CD4-positive, alpha-beta T cell (primary cell): Measurements from ENCODE around the gene ARID1A. TPM values are rescaled to one million over a fixed set of nuclear protein-coding genes. Genes with fewer than 3 reads are reported as not detected.
"Not testable (repeated sequence)": the region's sequence is repeated elsewhere in the genome, so short reads cannot be mapped to it uniquely, and the experiment has no call there.

ENCODE experiments used
- ATAC-seq: fragments of 200-7000 bp; cut with Tn5 transposase; one replicate; pipeline ENCODE4 v1.10.0; 2022; ENCODE audit warnings: mild to moderate bottlenecking; ENCODE audit not compliant: poor library complexity
- CTCF ChIA-PET: fragments of 350-600 bp; sonication (Branson Sonifier 250); formaldehyde crosslinking; loops from one replicate; lab custom pipeline; 2021; ENCODE audit warnings: antibody characterized with exemption, inconsistent platforms; lab: Charles Lee
- POLR2A ChIA-PET: fragments of 350-600 bp; sonication (Branson Sonifier 250); formaldehyde crosslinking; loops from one replicate; lab custom pipeline; 2021; ENCODE audit warnings: antibody characterized with exemption, inconsistent platforms; lab: Charles Lee
- DNase-seq, 14 experiments: peaks; one replicate each; pipeline ENCODE4 v3.0.0-alpha.2; 2013 to 2020; ENCODE audit warnings: mixed read lengths in 2 of 14
- H3K27ac ChIP-seq, 2 donors: one replicate each; pipeline versions ENCODE4 v1.5.1 to v1.7.0; 2013; ENCODE audit warnings: low read length in 2 of 2, low read depth in 1 of 2, mild to moderate bottlenecking in 1 of 2
- H3K27me3 ChIP-seq, 2 experiments: 1 replicate in 1 of 2; 2 replicates in 1 of 2; pipeline versions ENCODE4 v1.6.1 to v1.7.0; 2013; ENCODE audit warnings: low read length in 2 of 2, control low read depth in 1 of 2, mild to moderate bottlenecking in 1 of 2, moderate library complexity in 1 of 2; ENCODE audit not compliant: insufficient read depth in 2 of 2, control insufficient read depth in 1 of 2
- H3K36me3 ChIP-seq: one replicate; pipeline ENCODE4 v1.6.1; 2013; ENCODE audit warnings: low read length, control low read depth; ENCODE audit not compliant: insufficient read depth
- H3K4me1 ChIP-seq: one replicate; pipeline ENCODE4 v1.6.1; 2013; ENCODE audit warnings: low read length, control low read depth; ENCODE audit not compliant: insufficient read depth
- H3K4me3 ChIP-seq: one replicate; pipeline ENCODE4 v1.5.1; 2013; ENCODE audit warnings: mild to moderate bottlenecking, low read length, moderate library complexity
- H3K9me3 ChIP-seq, 2 experiments: 1 replicate in 1 of 2; 2 replicates in 1 of 2; pipeline versions ENCODE4 v1.6.1 to v1.7.0; 2013; ENCODE audit warnings: low read length in 2 of 2, mild to moderate bottlenecking in 2 of 2, control low read depth in 1 of 2, moderate library complexity in 1 of 2; ENCODE audit not compliant: control insufficient read depth in 1 of 2, insufficient read depth in 1 of 2
- H3K27ac Mint-ChIP-seq: one replicate; pipeline ENCODE4 v1.8.0; 2020; ENCODE audit warnings: mixed read lengths
- H3K27me3 Mint-ChIP-seq: one replicate; pipeline ENCODE4 v1.8.0; 2021; ENCODE audit warnings: mixed read lengths
- H3K36me3 Mint-ChIP-seq: one replicate; pipeline ENCODE4 v1.8.0; 2021; ENCODE audit warnings: low read depth, mixed read lengths
- H3K4me1 Mint-ChIP-seq: one replicate; pipeline ENCODE4 v1.8.0; 2021; ENCODE audit warnings: low read depth, mixed read lengths
- H3K4me3 Mint-ChIP-seq: one replicate; pipeline ENCODE4 v1.8.0; 2020; ENCODE audit warnings: mild to moderate bottlenecking, mixed read lengths
- H3K9me3 Mint-ChIP-seq: one replicate; pipeline ENCODE4 v1.8.0; 2020; ENCODE audit warnings: mixed read lengths
- intact Hi-C, 2 experiments: fragments of 100-400 bp; cut with DNase I in 1 of 2; cut with micrococcal nuclease in 1 of 2; formaldehyde crosslinking; loops; one replicate each; pipeline versions ENCODE4 v1.15.1 to v1.9.0; 2023 to 2025; cut with DNase I, micrococcal nuclease
- total RNA-seq, 174 experiments: library from RNA in 2 of 174; stranded (reverse) in 2 of 174; gene quantifications; one replicate each; pipeline ENCODE4 v1.2.3 and lab custom pipeline; 2021 to 2026
- TF ChIP-seq, protein P1 (sequence below): fragments of 200-600 bp; IDR thresholded peaks from one replicate; pipeline ENCODE4 v1.8.0; 2022; ENCODE audit warnings: antibody characterized with exemption, mild to moderate bottlenecking

The ARID1A gene
- total RNA-seq, 2 experiments from 2014 or later = 102 to 103 TPM

DNA sequence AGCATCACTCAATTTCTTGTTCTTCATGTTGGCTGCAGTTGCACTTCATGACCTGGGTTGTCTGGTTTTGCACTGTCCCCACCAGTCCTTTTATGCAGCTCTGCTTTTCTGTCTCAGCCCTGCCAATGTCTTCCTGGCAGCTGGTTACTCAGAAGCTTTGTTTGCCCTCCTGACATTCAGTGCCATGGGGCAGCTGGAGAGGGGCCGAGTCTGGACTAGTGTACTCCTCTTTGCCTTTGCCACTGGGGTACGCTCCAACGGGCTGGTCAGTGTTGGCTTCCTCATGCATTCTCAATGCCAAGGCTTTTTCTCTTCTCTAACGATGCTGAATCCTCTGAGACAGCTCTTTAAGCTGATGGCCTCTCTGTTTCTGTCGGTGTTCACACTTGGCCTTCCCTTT lies 98.6 kb downstream of the ARID1A start:
- ChIA-PET CTCF (interaction anchor here (1.5 kb wide), 1 partner anchor 16 kb away, joined by 4 read pairs; no protein-coding TSS in a partner anchor), POLR2A (no interaction called here)
- no peak overlapping the region for H3K27ac Mint-ChIP-seq
- Histone ChIP-seq H3K9me3 (no peaks in the 10 kb centered on the region), H3K36me3 (peaks cover 45% of the 10 kb centered on the region), H3K27ac (no peak overlapping the region), H3K4me3 (no peak overlapping the region), H3K4me1 (peaks cover 22% of the 10 kb centered on the region), H3K27me3 (no peaks in the 10 kb centered on the region)
- TF ChIP-seq, protein P1, sequence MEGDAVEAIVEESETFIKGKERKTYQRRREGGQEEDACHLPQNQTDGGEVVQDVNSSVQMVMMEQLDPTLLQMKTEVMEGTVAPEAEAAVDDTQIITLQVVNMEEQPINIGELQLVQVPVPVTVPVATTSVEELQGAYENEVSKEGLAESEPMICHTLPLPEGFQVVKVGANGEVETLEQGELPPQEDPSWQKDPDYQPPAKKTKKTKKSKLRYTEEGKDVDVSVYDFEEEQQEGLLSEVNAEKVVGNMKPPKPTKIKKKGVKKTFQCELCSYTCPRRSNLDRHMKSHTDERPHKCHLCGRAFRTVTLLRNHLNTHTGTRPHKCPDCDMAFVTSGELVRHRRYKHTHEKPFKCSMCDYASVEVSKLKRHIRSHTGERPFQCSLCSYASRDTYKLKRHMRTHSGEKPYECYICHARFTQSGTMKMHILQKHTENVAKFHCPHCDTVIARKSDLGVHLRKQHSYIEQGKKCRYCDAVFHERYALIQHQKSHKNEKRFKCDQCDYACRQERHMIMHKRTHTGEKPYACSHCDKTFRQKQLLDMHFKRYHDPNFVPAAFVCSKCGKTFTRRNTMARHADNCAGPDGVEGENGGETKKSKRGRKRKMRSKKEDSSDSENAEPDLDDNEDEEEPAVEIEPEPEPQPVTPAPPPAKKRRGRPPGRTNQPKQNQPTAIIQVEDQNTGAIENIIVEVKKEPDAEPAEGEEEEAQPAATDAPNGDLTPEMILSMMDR = no peak
- peaks cover 56% of the 10 kb centered on the region for H3K36me3 Mint-ChIP-seq
- no peaks in the 10 kb centered on the region for H3K27me3 Mint-ChIP-seq
- no peak for ATAC-seq
- intact Hi-C loops = no loop called here
- no peak overlapping the region for H3K4me3 Mint-ChIP-seq
- no peaks in the 10 kb centered on the region for H3K9me3 Mint-ChIP-seq
- no peak for DNase-seq
- H3K4me1 Mint-ChIP-seq = peaks cover 20% of the 10 kb centered on the region

DNA sequence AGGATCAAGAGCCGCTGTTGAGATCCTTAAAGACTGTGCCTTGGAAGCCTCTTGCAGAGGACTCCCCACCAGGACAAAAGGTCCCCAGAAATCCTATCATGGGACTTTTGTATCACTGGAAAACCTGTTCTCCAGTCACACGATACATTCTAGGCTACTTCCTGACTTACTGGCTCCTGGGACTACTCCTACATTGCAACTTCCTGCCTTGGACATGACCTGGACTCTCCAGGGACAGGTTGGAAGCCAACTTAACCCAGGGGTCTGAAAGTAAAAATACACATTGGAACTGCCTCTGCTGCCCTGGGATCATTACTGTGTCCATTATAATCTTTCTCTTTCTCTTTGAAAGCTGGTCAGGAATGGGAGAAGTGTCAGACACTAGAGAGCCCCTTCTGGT lies 101.8 kb downstream of the ARID1A start:
- ATAC-seq (no peak), DNase-seq (no peak)
- Histone ChIP-seq H3K4me1 (peaks cover 35% of the 10 kb centered on the region), H3K4me3 (no peak overlapping the region), H3K36me3 (peaks cover 30% of the 10 kb centered on the region), H3K9me3 (no peaks in the 10 kb centered on the region), H3K27ac (peak overlapping the region in 1 of 2 donors; percentile 4), H3K27me3 (no peaks in the 10 kb centered on the region)
- Mint-ChIP-seq H3K27me3 (no peaks in the 10 kb centered on the region), H3K4me3 (no peak overlapping the region), H3K4me1 (peaks cover 30% of the 10 kb centered on the region), H3K36me3 (peaks cover 43% of the 10 kb centered on the region), H3K27ac (no peak overlapping the region), H3K9me3 (no peaks in the 10 kb centered on the region)
- ChIA-PET POLR2A (interaction anchor here (0.9 kb wide), 1 partner anchor 105 kb away, joined by 3 read pairs; no protein-coding TSS in a partner anchor), CTCF (interaction anchor here (1.3 kb wide), 1 partner anchor 36 kb away, joined by 4 read pairs; no protein-coding TSS in a partner anchor)
- TF ChIP-seq, protein P1 = no peak
- intact Hi-C loops = no loop called here

DNA sequence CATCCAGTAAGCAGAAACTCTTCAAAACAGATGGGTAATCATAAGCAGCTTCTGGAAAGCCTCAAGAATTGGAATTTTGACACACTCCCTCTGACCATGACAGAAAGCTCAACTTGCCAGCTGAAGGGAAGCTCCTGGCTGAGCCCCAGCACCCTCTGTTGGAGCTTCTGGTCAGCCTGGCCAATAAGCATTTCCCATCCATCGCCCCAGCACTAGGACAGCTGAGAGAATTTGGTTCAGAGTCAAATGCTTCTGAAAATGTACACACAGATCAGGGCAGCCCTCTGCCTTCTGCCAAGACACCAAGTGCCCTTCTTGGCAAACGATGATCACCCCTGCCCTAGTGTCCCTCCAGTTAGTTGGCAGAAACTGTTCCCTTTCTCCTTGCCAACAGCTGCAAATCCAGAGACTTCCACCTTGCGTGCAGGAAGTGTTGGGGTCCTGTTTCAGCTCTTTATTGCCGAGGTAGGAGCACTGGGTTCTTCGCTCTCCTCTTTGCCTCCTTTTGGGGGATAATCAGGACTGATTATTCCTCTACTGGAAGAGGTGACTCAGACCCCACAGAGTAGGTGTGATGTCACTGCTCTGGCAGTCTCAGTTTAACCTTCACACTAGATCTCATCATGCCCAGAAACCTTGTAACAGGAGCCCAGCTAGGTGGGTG lies 103.8 kb downstream of the ARID1A start:
- Mint-ChIP-seq H3K9me3 (no peaks in the 10 kb centered on the region), H3K27me3 (no peaks in the 10 kb centered on the region), H3K4me3 (no peak overlapping the region), H3K4me1 (peaks cover 30% of the 10 kb centered on the region), H3K27ac (peak overlapping the region; percentile 92), H3K36me3 (peaks cover 24% of the 10 kb centered on the region)
- TF ChIP-seq, protein P1 = no peak
- ChIA-PET POLR2A (interaction anchor here (0.6 to 2.4 kb wide), 9 partner anchors 9 to 367 kb away, joined by 3 to 12 read pairs (median 3); partner anchors contain the start of genes ARID1A, DHDDS, GPN2 and PIGV), CTCF (interaction anchor here (1.0 to 2.8 kb wide), 4 partner anchors 11 to 197 kb away, joined by 3 to 32 read pairs (median 8); partner anchors contain the start of gene PIGV)
- ATAC-seq = peak; percentile 49
- Histone ChIP-seq H3K27me3 (no peaks in the 10 kb centered on the region), H3K9me3 (no peaks in the 10 kb centered on the region), H3K36me3 (peaks cover 19% of the 10 kb centered on the region), H3K4me3 (no peak overlapping the region), H3K4me1 (peaks cover 35% of the 10 kb centered on the region), H3K27ac (peak overlapping the region; percentile 61 to 67)
- DNase-seq = peak in 1 of 14 experiments; percentile 43
- intact Hi-C loops = no loop called here

DNA sequence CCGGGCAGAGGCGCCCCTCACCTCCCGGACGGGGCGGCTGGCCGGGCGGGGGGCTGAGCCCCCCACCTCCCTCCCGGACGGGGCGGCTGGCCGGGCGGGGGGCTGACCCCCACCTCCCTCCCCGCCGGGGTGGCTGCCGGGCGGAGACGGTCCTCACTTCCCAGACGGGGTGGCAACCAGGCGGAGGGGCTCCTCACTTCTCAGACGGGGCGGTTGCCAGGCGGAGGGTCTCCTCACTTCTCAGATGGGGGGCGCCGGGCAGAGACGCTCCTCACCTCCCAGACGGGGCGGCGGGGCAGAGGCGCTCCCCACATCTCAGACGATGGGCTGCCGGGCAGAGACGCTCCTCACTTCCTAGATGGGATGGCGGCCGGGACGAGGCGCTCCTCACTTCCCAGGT lies 108.1 kb downstream of the ARID1A start:
- CTCF ChIA-PET, intact Hi-C loops, H3K36me3 ChIP-seq: not testable (repeated sequence)

More for the DNA sequence above, 108.1 kb downstream of the ARID1A start:
- peaks cover 35% of the 10 kb centered on the region for H3K4me1 ChIP-seq
- H3K27me3 ChIP-seq, H3K4me3 Mint-ChIP-seq, H3K27me3 Mint-ChIP-seq, H3K9me3 Mint-ChIP-seq, H3K27ac Mint-ChIP-seq, H3K9me3 ChIP-seq, ATAC-seq, DNase-seq, H3K36me3 Mint-ChIP-seq, POLR2A ChIA-PET, H3K27ac ChIP-seq, H3K4me3 ChIP-seq: not testable (repeated sequence)
- H3K4me1 Mint-ChIP-seq = peaks cover 34% of the 10 kb centered on the region
